Measurements from ENCODE around the gene HOGA1.

DNA sequence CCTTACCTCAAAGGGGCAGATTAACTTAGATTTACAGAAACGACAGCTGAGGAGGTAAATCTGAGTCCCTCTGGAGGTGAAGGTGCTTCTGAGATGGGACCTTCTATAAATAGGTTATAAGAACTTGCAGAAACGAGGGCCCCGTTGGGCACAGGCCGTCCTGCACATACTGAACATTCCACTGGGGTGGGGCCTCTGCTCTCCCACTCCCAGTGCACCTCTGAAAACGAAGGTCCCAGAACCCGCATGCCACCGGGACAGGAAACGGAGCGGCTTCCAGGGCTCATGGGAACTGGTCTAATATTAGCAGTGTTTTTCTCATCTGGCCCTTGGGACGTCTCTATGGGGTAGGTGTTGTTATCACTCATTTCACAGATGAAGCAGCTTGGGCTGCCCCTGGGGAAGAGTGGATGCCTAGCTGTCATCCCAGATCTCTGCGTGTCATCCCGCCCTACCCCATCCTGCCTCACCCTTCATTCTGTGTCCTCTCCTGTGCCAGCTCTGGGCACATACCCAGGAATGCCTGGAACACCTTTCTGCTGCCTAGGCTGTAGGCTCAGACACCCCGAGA, 24.9 kb downstream of the HOGA1 start:
- TF ChIP-seq SUZ12 (IDR thresholded peaks at IDR 0.05; ENCODE audit: extremely low read depth, insufficient read depth, insufficient read length) (no peak), ZNF274 (IDR thresholded peaks at IDR 0.05; ENCODE audit: low read depth, low read length) (no peak)

Measured in NT2/D1 (cell line).